GM19099 (cell line): ENCODE measurements around the gene GALNT9.

Experiments used
- POLR2A ChIP-seq: IDR thresholded peaks from 3 replicates; pipeline ENCODE4 v1.6.1; 2011; ENCODE audit warnings: low read depth; ENCODE audit not compliant: insufficient read length; ENCODE audit errors: extremely low read depth

The GALNT9 gene

GRCh38 chr12:132339856-132340255 lies 10.5 kb upstream of the GALNT9 start:
- no peak for TF ChIP-seq POLR2A

- no peak for TF ChIP-seq POLR2A
Observed at GRCh38 chr12:132338781-132339180, 9.4 kb upstream of the GALNT9 start.

GRCh38 chr12:132338311-132338710 lies 8.9 kb upstream of the GALNT9 start:
- no peak for TF ChIP-seq POLR2A

GRCh38 chr12:132337557-132337956 lies 8.2 kb upstream of the GALNT9 start:
- no peak for TF ChIP-seq POLR2A

GRCh38 chr12:132336451-132337413 lies 7.3 kb upstream of the GALNT9 start:
- TF ChIP-seq POLR2A: no peak

GRCh38 chr12:132335179-132335756 lies 5.9 kb upstream of the GALNT9 start:
- no peak for TF ChIP-seq POLR2A

GRCh38 chr12:132333766-132334165 lies 4.4 kb upstream of the GALNT9 start:
- TF ChIP-seq POLR2A: no peak

- TF ChIP-seq POLR2A: no peak
Observed at GRCh38 chr12:132333273-132333672, 3.9 kb upstream of the GALNT9 start.

GRCh38 chr12:132330549-132330881 lies 1.1 kb upstream of the GALNT9 start:
- TF ChIP-seq POLR2A: no peak

GRCh38 chr12:132329720-132330548 lies 545 bp upstream of the GALNT9 start:
- TF ChIP-seq POLR2A: no peak

- no peak for TF ChIP-seq POLR2A
Observed at GRCh38 chr12:132328282-132329029, 933 bp downstream of the GALNT9 start.

- TF ChIP-seq POLR2A: no peak
Observed at GRCh38 chr12:132327336-132328171, 1.8 kb downstream of the GALNT9 start.

- TF ChIP-seq POLR2A: no peak
Observed at GRCh38 chr12:132326646-132327045, 2.7 kb downstream of the GALNT9 start.

- TF ChIP-seq POLR2A: no peak
Observed at GRCh38 chr12:132325733-132326130, 3.7 kb downstream of the GALNT9 start.
